WTC11 (cell line): ENCODE measurements around the gene RAPH1. TPM values are rescaled to one million over a fixed set of nuclear protein-coding genes. Genes with fewer than 3 reads are reported as not detected.

ENCODE experiments used
- ATAC-seq: fragments of 200-7000 bp; cut with Tn5 transposase; 2 replicates; pipeline ENCODE4 v1.10.0; 2021; ENCODE audit warnings: mild to moderate bottlenecking, moderate library complexity
- CTCF ChIA-PET: fragments of 300-600 bp; sonication (Branson Sonifier 250); formaldehyde crosslinking; loops from one replicate; lab custom pipeline; 2021; ENCODE audit warnings: antibody characterized with exemption; lab: Charles Lee
- POLR2A ChIA-PET: fragments of 350-600 bp; sonication (Branson Sonifier 250); formaldehyde crosslinking; loops from one replicate; lab custom pipeline; 2021; ENCODE audit warnings: antibody characterized with exemption; lab: Charles Lee
- DNase-seq: peaks from one replicate; pipeline ENCODE4 v3.0.0; 2021; ENCODE audit warnings: low spot score
- H3K27ac Mint-ChIP-seq: 2 replicates; pipeline ENCODE4 v1.8.0; 2021; ENCODE audit warnings: mixed read lengths
- H3K27me3 Mint-ChIP-seq: 2 replicates; pipeline ENCODE4 v1.8.0; 2021; ENCODE audit warnings: low read depth, mild to moderate bottlenecking, moderate library complexity, mixed read lengths
- H3K36me3 Mint-ChIP-seq: 2 replicates; pipeline ENCODE4 v1.8.0; 2021; ENCODE audit warnings: mixed read lengths
- H3K4me1 Mint-ChIP-seq: 2 replicates; pipeline ENCODE4 v1.8.0; 2022; ENCODE audit warnings: mixed read lengths
- H3K4me3 Mint-ChIP-seq: 2 replicates; pipeline ENCODE4 v1.8.0; 2021; ENCODE audit warnings: mild to moderate bottlenecking, moderate library complexity, mixed read lengths
- H3K9me3 Mint-ChIP-seq: 2 replicates; pipeline ENCODE4 v1.8.0; 2021; ENCODE audit warnings: mixed read lengths
- ATF1 ChIP-seq: sonication (generic); formaldehyde crosslinking; IDR thresholded peaks from 2 replicates; pipeline ENCODE4 v1.8.1; 2023; ENCODE audit warnings: mild to moderate bottlenecking, moderate library complexity, missing genetic modification reagents
- CBFB ChIP-seq: sonication (generic); formaldehyde crosslinking; IDR thresholded peaks from 2 replicates; pipeline ENCODE4 v1.8.1; 2022; ENCODE audit warnings: mild to moderate bottlenecking, low read depth, missing genetic modification reagents
- CREB1 ChIP-seq: sonication (generic); formaldehyde crosslinking; IDR thresholded peaks from 2 replicates; pipeline ENCODE4 v1.8.0; 2023; ENCODE audit warnings: mild to moderate bottlenecking, missing genetic modification reagents
- CREM ChIP-seq: sonication (generic); formaldehyde crosslinking; IDR thresholded peaks from 2 replicates; pipeline ENCODE4 v1.8.1; 2022; ENCODE audit warnings: mild to moderate bottlenecking, missing genetic modification reagents, moderate library complexity
- JUN ChIP-seq: sonication (generic); formaldehyde crosslinking; IDR thresholded peaks from 2 replicates; pipeline ENCODE4 v1.8.0; 2023; ENCODE audit warnings: mild to moderate bottlenecking, missing genetic modification reagents
- MYBL2 ChIP-seq: sonication (generic); formaldehyde crosslinking; IDR thresholded peaks from 2 replicates; pipeline ENCODE4 v1.8.1; 2023; ENCODE audit warnings: mild to moderate bottlenecking, moderate library complexity, missing genetic modification reagents
- NFATC4 ChIP-seq: fragments of 250-450 bp; sonication (Bioruptor Pico); IDR thresholded peaks from 2 replicates; pipeline ENCODE4 v1.9.0; 2021; ENCODE audit warnings: mild to moderate bottlenecking
- NFE2L1 ChIP-seq: sonication (generic); formaldehyde crosslinking; IDR thresholded peaks from 2 replicates; pipeline ENCODE4 v1.8.1; 2023; ENCODE audit warnings: missing genetic modification reagents
- NFYB ChIP-seq: sonication (generic); formaldehyde crosslinking; conservative IDR thresholded peaks from 2 replicates; pipeline ENCODE4 v1.8.0; 2022; ENCODE audit warnings: low read depth, missing genetic modification reagents
- NR3C1 ChIP-seq: sonication (generic); formaldehyde crosslinking; conservative IDR thresholded peaks from 2 replicates; pipeline ENCODE4 v1.8.1; 2023; ENCODE audit warnings: low read depth, mild to moderate bottlenecking, missing genetic modification reagents
- SMAD4 ChIP-seq: sonication (generic); formaldehyde crosslinking; IDR thresholded peaks from 2 replicates; pipeline ENCODE4 v1.8.0; 2022; ENCODE audit warnings: mild to moderate bottlenecking, missing genetic modification reagents
- ZNF138 ChIP-seq: sonication (generic); formaldehyde crosslinking; conservative IDR thresholded peaks from 2 replicates; pipeline ENCODE4 v1.8.1; 2022; ENCODE audit warnings: mild to moderate bottlenecking, moderate library complexity, missing genetic modification reagents
- total RNA-seq: library from RNA; stranded (reverse); gene quantifications from 3 replicates; pipeline ENCODE4 v1.2.3, GENCODE V29; 2021
- TF ChIP-seq, protein P1 (sequence below): sonication (generic); formaldehyde crosslinking; IDR thresholded peaks from 2 replicates; pipeline ENCODE4 v1.8.0; 2023; ENCODE audit warnings: mild to moderate bottlenecking, missing genetic modification reagents
- TF ChIP-seq, protein P2 (sequence below): fragments of 250-450 bp; sonication (Bioruptor Pico); IDR thresholded peaks from 2 replicates; pipeline ENCODE4 v1.9.0; 2021; ENCODE audit warnings: mild to moderate bottlenecking, borderline replicate concordance
- TF ChIP-seq, protein P3 (sequence below): sonication (generic); formaldehyde crosslinking; IDR thresholded peaks from 2 replicates; pipeline ENCODE4 v1.8.1; 2022; ENCODE audit warnings: missing genetic modification reagents, borderline replicate concordance
- TF ChIP-seq, protein P4 (sequence below): sonication (generic); formaldehyde crosslinking; IDR thresholded peaks from 2 replicates; pipeline ENCODE4 v1.8.0; 2023; ENCODE audit warnings: missing genetic modification reagents
- TF ChIP-seq, protein P5 (sequence below): sonication (generic); formaldehyde crosslinking; IDR thresholded peaks from 2 replicates; pipeline ENCODE4 v1.8.1; 2023; ENCODE audit warnings: mild to moderate bottlenecking, missing genetic modification reagents
- TF ChIP-seq, protein P6 (sequence below): sonication (generic); formaldehyde crosslinking; IDR thresholded peaks from 2 replicates; pipeline ENCODE4 v1.8.1; 2023; ENCODE audit warnings: mild to moderate bottlenecking, moderate library complexity, missing genetic modification reagents
- TF ChIP-seq, protein P7 (sequence below): sonication (generic); formaldehyde crosslinking; IDR thresholded peaks from 2 replicates; pipeline ENCODE4 v1.8.0; 2022; ENCODE audit warnings: mild to moderate bottlenecking, missing genetic modification reagents
- TF ChIP-seq, protein P8 (sequence below): sonication (generic); formaldehyde crosslinking; IDR thresholded peaks from 2 replicates; pipeline ENCODE4 v1.8.1; 2022; ENCODE audit warnings: mild to moderate bottlenecking, moderate library complexity, missing genetic modification reagents

The RAPH1 gene
- total RNA-seq, 1 experiment from 2014 or later = 24.6 TPM

DNA sequence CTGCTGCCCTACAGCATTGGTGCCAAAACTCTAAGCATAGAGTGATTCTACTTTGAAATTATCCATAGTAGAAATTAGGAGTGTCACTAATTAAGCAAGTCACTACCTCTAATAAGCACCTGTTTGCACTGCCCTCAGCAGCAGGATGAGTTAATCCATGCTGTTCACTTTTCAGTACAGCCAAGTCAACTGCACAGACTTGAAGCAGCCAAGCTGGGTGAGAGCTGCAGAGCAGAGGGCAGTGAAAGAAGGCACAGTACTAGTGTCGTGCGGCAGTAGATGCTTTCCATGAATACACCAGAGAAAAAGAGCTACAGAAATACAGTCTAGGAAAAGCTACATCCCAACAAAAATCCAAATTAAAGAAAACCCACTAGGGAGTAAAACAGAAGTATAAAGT, 98.6 kb downstream of the RAPH1 start (continued):
- TF ChIP-seq, protein P1, sequence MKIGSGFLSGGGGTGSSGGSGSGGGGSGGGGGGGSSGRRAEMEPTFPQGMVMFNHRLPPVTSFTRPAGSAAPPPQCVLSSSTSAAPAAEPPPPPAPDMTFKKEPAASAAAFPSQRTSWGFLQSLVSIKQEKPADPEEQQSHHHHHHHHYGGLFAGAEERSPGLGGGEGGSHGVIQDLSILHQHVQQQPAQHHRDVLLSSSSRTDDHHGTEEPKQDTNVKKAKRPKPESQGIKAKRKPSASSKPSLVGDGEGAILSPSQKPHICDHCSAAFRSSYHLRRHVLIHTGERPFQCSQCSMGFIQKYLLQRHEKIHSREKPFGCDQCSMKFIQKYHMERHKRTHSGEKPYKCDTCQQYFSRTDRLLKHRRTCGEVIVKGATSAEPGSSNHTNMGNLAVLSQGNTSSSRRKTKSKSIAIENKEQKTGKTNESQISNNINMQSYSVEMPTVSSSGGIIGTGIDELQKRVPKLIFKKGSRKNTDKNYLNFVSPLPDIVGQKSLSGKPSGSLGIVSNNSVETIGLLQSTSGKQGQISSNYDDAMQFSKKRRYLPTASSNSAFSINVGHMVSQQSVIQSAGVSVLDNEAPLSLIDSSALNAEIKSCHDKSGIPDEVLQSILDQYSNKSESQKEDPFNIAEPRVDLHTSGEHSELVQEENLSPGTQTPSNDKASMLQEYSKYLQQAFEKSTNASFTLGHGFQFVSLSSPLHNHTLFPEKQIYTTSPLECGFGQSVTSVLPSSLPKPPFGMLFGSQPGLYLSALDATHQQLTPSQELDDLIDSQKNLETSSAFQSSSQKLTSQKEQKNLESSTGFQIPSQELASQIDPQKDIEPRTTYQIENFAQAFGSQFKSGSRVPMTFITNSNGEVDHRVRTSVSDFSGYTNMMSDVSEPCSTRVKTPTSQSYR = no peak
- no peak for TF ChIP-seq NFYB (CRISPR knock-in tag)
- TF ChIP-seq, protein P2, sequence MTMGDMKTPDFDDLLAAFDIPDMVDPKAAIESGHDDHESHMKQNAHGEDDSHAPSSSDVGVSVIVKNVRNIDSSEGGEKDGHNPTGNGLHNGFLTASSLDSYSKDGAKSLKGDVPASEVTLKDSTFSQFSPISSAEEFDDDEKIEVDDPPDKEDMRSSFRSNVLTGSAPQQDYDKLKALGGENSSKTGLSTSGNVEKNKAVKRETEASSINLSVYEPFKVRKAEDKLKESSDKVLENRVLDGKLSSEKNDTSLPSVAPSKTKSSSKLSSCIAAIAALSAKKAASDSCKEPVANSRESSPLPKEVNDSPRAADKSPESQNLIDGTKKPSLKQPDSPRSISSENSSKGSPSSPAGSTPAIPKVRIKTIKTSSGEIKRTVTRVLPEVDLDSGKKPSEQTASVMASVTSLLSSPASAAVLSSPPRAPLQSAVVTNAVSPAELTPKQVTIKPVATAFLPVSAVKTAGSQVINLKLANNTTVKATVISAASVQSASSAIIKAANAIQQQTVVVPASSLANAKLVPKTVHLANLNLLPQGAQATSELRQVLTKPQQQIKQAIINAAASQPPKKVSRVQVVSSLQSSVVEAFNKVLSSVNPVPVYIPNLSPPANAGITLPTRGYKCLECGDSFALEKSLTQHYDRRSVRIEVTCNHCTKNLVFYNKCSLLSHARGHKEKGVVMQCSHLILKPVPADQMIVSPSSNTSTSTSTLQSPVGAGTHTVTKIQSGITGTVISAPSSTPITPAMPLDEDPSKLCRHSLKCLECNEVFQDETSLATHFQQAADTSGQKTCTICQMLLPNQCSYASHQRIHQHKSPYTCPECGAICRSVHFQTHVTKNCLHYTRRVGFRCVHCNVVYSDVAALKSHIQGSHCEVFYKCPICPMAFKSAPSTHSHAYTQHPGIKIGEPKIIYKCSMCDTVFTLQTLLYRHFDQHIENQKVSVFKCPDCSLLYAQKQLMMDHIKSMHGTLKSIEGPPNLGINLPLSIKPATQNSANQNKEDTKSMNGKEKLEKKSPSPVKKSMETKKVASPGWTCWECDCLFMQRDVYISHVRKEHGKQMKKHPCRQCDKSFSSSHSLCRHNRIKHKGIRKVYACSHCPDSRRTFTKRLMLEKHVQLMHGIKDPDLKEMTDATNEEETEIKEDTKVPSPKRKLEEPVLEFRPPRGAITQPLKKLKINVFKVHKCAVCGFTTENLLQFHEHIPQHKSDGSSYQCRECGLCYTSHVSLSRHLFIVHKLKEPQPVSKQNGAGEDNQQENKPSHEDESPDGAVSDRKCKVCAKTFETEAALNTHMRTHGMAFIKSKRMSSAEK = no peak
- TF ChIP-seq JUN (CRISPR knock-in tag) = no peak
- no peak for TF ChIP-seq CREB1 (CRISPR knock-in tag)
- TF ChIP-seq, protein P3, sequence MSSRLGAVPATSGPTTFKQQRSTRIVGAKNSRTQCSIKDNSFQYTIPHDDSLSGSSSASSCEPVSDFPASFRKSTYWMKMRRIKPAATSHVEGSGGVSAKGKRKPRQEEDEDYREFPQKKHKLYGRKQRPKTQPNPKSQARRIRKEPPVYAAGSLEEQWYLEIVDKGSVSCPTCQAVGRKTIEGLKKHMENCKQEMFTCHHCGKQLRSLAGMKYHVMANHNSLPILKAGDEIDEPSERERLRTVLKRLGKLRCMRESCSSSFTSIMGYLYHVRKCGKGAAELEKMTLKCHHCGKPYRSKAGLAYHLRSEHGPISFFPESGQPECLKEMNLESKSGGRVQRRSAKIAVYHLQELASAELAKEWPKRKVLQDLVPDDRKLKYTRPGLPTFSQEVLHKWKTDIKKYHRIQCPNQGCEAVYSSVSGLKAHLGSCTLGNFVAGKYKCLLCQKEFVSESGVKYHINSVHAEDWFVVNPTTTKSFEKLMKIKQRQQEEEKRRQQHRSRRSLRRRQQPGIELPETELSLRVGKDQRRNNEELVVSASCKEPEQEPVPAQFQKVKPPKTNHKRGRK = no peak
- TF ChIP-seq, protein P4, sequence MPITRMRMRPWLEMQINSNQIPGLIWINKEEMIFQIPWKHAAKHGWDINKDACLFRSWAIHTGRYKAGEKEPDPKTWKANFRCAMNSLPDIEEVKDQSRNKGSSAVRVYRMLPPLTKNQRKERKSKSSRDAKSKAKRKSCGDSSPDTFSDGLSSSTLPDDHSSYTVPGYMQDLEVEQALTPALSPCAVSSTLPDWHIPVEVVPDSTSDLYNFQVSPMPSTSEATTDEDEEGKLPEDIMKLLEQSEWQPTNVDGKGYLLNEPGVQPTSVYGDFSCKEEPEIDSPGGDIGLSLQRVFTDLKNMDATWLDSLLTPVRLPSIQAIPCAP = no peak
- TF ChIP-seq NFATC4 (CRISPR knock-in tag) = no peak
- TF ChIP-seq, protein P5, sequence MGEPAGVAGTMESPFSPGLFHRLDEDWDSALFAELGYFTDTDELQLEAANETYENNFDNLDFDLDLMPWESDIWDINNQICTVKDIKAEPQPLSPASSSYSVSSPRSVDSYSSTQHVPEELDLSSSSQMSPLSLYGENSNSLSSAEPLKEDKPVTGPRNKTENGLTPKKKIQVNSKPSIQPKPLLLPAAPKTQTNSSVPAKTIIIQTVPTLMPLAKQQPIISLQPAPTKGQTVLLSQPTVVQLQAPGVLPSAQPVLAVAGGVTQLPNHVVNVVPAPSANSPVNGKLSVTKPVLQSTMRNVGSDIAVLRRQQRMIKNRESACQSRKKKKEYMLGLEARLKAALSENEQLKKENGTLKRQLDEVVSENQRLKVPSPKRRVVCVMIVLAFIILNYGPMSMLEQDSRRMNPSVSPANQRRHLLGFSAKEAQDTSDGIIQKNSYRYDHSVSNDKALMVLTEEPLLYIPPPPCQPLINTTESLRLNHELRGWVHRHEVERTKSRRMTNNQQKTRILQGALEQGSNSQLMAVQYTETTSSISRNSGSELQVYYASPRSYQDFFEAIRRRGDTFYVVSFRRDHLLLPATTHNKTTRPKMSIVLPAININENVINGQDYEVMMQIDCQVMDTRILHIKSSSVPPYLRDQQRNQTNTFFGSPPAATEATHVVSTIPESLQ = no peak
- TF ChIP-seq ATF1 = no peak
- TF ChIP-seq CREM (CRISPR knock-in tag) = no peak
- TF ChIP-seq ZNF138 (CRISPR knock-in tag) = no peak
- no peak for TF ChIP-seq SMAD4 (CRISPR knock-in tag)
- TF ChIP-seq MYBL2 (CRISPR knock-in tag) = no peak
- TF ChIP-seq CBFB = no peak
- TF ChIP-seq NFE2L1 (CRISPR knock-in tag) = no peak

DNA sequence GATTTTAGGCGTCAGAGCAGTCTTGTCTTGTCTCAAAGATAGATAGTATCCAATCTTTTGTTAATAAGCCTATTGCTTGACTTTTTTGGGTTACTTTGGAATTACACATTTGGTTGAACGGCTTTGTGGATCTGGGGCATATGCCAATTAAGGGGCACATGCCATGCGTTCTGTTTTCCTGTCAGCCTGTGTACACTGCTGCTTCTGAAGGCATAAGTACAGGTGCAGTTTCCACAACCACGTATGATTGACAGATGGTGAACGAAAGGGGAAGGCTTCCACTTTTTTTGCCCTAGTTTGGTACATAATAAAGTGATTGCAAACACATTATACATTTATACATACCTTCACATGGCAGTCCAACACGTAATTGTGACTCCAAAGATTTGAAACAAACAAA, 102.3 kb downstream of the RAPH1 start:
- ATAC-seq (no peak), DNase-seq (no peak)
- H3K36me3 Mint-ChIP-seq = peaks cover 20% of the 10 kb centered on the region
- ChIA-PET CTCF (no interaction called here), POLR2A (no interaction called here)
- no peaks in the 10 kb centered on the region for H3K27me3 Mint-ChIP-seq
- no peak overlapping the region for H3K4me3 Mint-ChIP-seq
- no peaks in the 10 kb centered on the region for H3K4me1 Mint-ChIP-seq
- H3K9me3 Mint-ChIP-seq = no peaks in the 10 kb centered on the region
- no peak overlapping the region for H3K27ac Mint-ChIP-seq
- TF ChIP-seq, protein P6, sequence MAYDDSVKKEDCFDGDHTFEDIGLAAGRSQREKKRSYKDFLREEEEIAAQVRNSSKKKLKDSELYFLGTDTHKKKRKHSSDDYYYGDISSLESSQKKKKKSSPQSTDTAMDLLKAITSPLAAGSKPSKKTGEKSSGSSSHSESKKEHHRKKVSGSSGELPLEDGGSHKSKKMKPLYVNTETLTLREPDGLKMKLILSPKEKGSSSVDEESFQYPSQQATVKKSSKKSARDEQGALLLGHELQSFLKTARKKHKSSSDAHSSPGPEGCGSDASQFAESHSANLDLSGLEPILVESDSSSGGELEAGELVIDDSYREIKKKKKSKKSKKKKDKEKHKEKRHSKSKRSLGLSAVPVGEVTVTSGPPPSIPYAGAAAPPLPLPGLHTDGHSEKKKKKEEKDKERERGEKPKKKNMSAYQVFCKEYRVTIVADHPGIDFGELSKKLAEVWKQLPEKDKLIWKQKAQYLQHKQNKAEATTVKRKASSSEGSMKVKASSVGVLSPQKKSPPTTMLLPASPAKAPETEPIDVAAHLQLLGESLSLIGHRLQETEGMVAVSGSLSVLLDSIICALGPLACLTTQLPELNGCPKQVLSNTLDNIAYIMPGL = no peak
- TF ChIP-seq NFYB (CRISPR knock-in tag) (no peak), SMAD4 (CRISPR knock-in tag) (no peak), NR3C1 (CRISPR knock-in tag) (no peak)
- TF ChIP-seq, protein P7, sequence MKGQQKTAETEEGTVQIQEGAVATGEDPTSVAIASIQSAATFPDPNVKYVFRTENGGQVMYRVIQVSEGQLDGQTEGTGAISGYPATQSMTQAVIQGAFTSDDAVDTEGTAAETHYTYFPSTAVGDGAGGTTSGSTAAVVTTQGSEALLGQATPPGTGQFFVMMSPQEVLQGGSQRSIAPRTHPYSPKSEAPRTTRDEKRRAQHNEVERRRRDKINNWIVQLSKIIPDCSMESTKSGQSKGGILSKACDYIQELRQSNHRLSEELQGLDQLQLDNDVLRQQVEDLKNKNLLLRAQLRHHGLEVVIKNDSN = no peak
- TF ChIP-seq, protein P1 = no peak
- TF ChIP-seq, protein P8, sequence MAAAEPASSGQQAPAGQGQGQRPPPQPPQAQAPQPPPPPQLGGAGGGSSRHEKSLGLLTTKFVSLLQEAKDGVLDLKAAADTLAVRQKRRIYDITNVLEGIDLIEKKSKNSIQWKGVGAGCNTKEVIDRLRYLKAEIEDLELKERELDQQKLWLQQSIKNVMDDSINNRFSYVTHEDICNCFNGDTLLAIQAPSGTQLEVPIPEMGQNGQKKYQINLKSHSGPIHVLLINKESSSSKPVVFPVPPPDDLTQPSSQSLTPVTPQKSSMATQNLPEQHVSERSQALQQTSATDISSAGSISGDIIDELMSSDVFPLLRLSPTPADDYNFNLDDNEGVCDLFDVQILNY (CRISPR knock-in tag) = no peak
